Measurements from ENCODE around the gene BTBD1.

The BTBD1 gene

GRCh38 chr15:83066034-83066733 lies 868 bp downstream of the BTBD1 start (continued):
- TF ChIP-seq PRDM4 (tag by site-specific recombination; IDR thresholded peaks at IDR 0.05) (no peak), ZNF157 (tag by site-specific recombination; IDR thresholded peaks at IDR 0.05) (no peak), TRIM28 (IDR thresholded peaks at IDR 0.05; ENCODE audit: borderline replicate concordance, low read length) (no peak), TSHZ1 (tag by site-specific recombination; IDR thresholded peaks at IDR 0.05; ENCODE audit: borderline replicate concordance) (no peak), PRDM1 (tag by site-specific recombination; IDR thresholded peaks at IDR 0.05) (no peak), ZNF112 (tag by site-specific recombination; IDR thresholded peaks at IDR 0.05) (no peak), ZNF366 (tag by site-specific recombination; conservative IDR thresholded peaks at IDR 0.05) (no peak), ZNF792 (tag by site-specific recombination; IDR thresholded peaks at IDR 0.05) (no peak), REPIN1 (tag by site-specific recombination; IDR thresholded peaks at IDR 0.05; ENCODE audit: low read depth) (no peak), KLF8 (tag by site-specific recombination; IDR thresholded peaks at IDR 0.05) (no peak), ZBTB10 (tag by site-specific recombination; IDR thresholded peaks at IDR 0.05) (0 out of 2 replicates have a peak, but pooled peaks have one; percentile 32), ZNF600 (tag by site-specific recombination; IDR thresholded peaks at IDR 0.05) (peak; percentile 35; the same call in 1 of the 2 replicates), KLF16 (tag by site-specific recombination; IDR thresholded peaks at IDR 0.05) (no peak), ZNF48 (tag by site-specific recombination; IDR thresholded peaks at IDR 0.05) (no peak), ZNF184 (tag by site-specific recombination; IDR thresholded peaks at IDR 0.05) (no peak), ZNF580 (tag by site-specific recombination; IDR thresholded peaks at IDR 0.05) (no peak), ZNF114 (tag by site-specific recombination; IDR thresholded peaks at IDR 0.05) (no peak), ZNF596 (tag by site-specific recombination; IDR thresholded peaks at IDR 0.05) (no peak), ZNF571 (tag by site-specific recombination; IDR thresholded peaks at IDR 0.05) (no peak), ZNF521 (tag by site-specific recombination; IDR thresholded peaks at IDR 0.05) (no peak), ZBTB1 (tag by site-specific recombination; IDR thresholded peaks at IDR 0.05) (no peak), ZSCAN4 (tag by site-specific recombination; IDR thresholded peaks at IDR 0.05) (no peak), ZNF121 (tag by site-specific recombination; IDR thresholded peaks at IDR 0.05) (peak; percentile 95), OSR2 (tag by site-specific recombination; IDR thresholded peaks at IDR 0.05) (no peak), RBAK (tag by site-specific recombination; IDR thresholded peaks at IDR 0.05) (no peak), ZBTB17 (tag by site-specific recombination; IDR thresholded peaks at IDR 0.05) (peak; percentile 78), AEBP2 (tag by site-specific recombination; IDR thresholded peaks at IDR 0.05; ENCODE audit: borderline replicate concordance) (no peak), SP3 (tag by site-specific recombination; IDR thresholded peaks at IDR 0.05) (no peak), HOXD13 (CRISPR knock-in tag; IDR thresholded peaks at IDR 0.05; ENCODE audit: borderline replicate concordance) (no peak)

Data from HEK293 (cell line).